Panc1 (cell line): ENCODE results near the gene GNAS.

Source experiments
- POLR2AphosphoS5 ChIP-seq: IDR thresholded peaks from 2 replicates; pipeline ENCODE4 v1.6.1; 2012; ENCODE audit warnings: mild to moderate bottlenecking, low read depth, low read length, moderate library complexity
- REST ChIP-seq, 2 experiments: IDR thresholded peaks; 2 replicates each; pipeline ENCODE4 v1.6.1; 2011 to 2012; ENCODE audit warnings: low read depth in 2 of 2, control low read depth in 1 of 2, low read length in 1 of 2, mild to moderate bottlenecking in 1 of 2, moderate library complexity in 1 of 2; ENCODE audit not compliant: insufficient read depth in 1 of 2
- SIN3A ChIP-seq: IDR thresholded peaks from 2 replicates; pipeline ENCODE4 v1.6.1; 2012; ENCODE audit warnings: low read depth, mild to moderate bottlenecking, low read length, moderate library complexity, borderline replicate concordance; ENCODE audit not compliant: insufficient read depth
- TCF7L2 ChIP-seq: IDR thresholded peaks from 2 replicates; pipeline ENCODE4 v1.6.1; 2011; ENCODE audit warnings: mild to moderate bottlenecking, low read depth, low read length, inconsistent platforms
- TF ChIP-seq, protein P1 (sequence below): fragments of 450-650 bp; IDR thresholded peaks from 2 replicates; pipeline ENCODE4 v1.5.1; 2017; ENCODE audit warnings: mild to moderate bottlenecking

- TF ChIP-seq, protein P1, sequence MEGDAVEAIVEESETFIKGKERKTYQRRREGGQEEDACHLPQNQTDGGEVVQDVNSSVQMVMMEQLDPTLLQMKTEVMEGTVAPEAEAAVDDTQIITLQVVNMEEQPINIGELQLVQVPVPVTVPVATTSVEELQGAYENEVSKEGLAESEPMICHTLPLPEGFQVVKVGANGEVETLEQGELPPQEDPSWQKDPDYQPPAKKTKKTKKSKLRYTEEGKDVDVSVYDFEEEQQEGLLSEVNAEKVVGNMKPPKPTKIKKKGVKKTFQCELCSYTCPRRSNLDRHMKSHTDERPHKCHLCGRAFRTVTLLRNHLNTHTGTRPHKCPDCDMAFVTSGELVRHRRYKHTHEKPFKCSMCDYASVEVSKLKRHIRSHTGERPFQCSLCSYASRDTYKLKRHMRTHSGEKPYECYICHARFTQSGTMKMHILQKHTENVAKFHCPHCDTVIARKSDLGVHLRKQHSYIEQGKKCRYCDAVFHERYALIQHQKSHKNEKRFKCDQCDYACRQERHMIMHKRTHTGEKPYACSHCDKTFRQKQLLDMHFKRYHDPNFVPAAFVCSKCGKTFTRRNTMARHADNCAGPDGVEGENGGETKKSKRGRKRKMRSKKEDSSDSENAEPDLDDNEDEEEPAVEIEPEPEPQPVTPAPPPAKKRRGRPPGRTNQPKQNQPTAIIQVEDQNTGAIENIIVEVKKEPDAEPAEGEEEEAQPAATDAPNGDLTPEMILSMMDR: no peak
- TF ChIP-seq POLR2AphosphoS5: no peak
- no peak for TF ChIP-seq REST (IDR thresholded peaks at IDR 0.05; ENCODE audit: insufficient read depth in 1 of 2, low read depth in 2 of 2, low read length in 1 of 2)
- TF ChIP-seq SIN3A: no peak
- TF ChIP-seq TCF7L2: no peak
Measured at GRCh38 chr20:58908941-58909340, 56.4 kb downstream of the GNAS start.
